Ascending aorta (tissue), 2 donors: ENCODE results near the gene UBQLN2. TPM values are rescaled to one million over a fixed set of nuclear protein-coding genes. Genes with fewer than 3 reads are reported as not detected.
"Not testable (repeated sequence)": the region's sequence is repeated elsewhere in the genome, so short reads cannot be mapped to it uniquely, and the experiment has no call there.

Experiments
- DNase-seq, 2 donors: peaks; one replicate each; pipeline ENCODE4 v3.0.0-alpha.2; 2019; ENCODE audit warnings: low spot score in 2 of 2
- H3K27ac ChIP-seq, 2 donors: fragments of 200-600 bp; sonication (generic); one replicate each; pipeline ENCODE4 v1.5.1; 2016 to 2017; ENCODE audit warnings: mild to moderate bottlenecking in 1 of 2
- H3K27me3 ChIP-seq: fragments of 200-600 bp; sonication (generic); one replicate; pipeline ENCODE4 v1.5.1; 2017
- H3K36me3 ChIP-seq, 2 donors: fragments of 200-600 bp; sonication (generic); one replicate each; pipeline ENCODE4 v1.5.1; 2016
- H3K4me1 ChIP-seq, 2 donors: fragments of 200-600 bp; sonication (generic); one replicate each; pipeline ENCODE4 v1.5.1; 2016 to 2017; ENCODE audit warnings: mild to moderate bottlenecking in 1 of 2
- H3K4me3 ChIP-seq, 2 donors: fragments of 200-600 bp; sonication (generic); one replicate each; pipeline ENCODE4 v1.5.1; 2016 to 2017; ENCODE audit warnings: mild to moderate bottlenecking in 1 of 2
- H3K9me3 ChIP-seq, 2 donors: fragments of 200-600 bp; sonication (generic); one replicate each; pipeline ENCODE4 v1.5.1; 2016
- intact Hi-C: fragments of 100-400 bp; cut with DNase I; formaldehyde crosslinking; loops from one replicate; pipeline ENCODE4 v1.15.1; 2023
- total RNA-seq: library from RNA; depleted of rRNA; stranded (reverse); fragments of >200 nt; gene quantifications from one replicate; pipeline ENCODE4 v1.1.0, GENCODE V29; 2016
- TF ChIP-seq, protein P1 (sequence below), 3 experiments: fragments of 200-600 bp in 2 of 3; fragments of 450-650 bp in 1 of 3; sonication (generic) in 2 of 3; IDR thresholded peaks; one replicate each; pipeline ENCODE4 v1.5.1; 2016 to 2019; ENCODE audit warnings: antibody characterized with exemption in 3 of 3, mild to moderate bottlenecking in 1 of 3, moderate library complexity in 1 of 3

The UBQLN2 gene
- total RNA-seq, 1 donor from 2014 or later: 23.9 TPM

- Histone ChIP-seq H3K4me1 (peaks cover 0 to 3% of the 10 kb centered on the region in 2 donors), H3K36me3 (no peaks in the 10 kb centered on the region), H3K27ac (no peak overlapping the region), H3K4me3 (no peak overlapping the region), H3K27me3 (no peaks in the 10 kb centered on the region), H3K9me3 (no peaks in the 10 kb centered on the region)
- DNase-seq: no peak
- TF ChIP-seq, protein P1, sequence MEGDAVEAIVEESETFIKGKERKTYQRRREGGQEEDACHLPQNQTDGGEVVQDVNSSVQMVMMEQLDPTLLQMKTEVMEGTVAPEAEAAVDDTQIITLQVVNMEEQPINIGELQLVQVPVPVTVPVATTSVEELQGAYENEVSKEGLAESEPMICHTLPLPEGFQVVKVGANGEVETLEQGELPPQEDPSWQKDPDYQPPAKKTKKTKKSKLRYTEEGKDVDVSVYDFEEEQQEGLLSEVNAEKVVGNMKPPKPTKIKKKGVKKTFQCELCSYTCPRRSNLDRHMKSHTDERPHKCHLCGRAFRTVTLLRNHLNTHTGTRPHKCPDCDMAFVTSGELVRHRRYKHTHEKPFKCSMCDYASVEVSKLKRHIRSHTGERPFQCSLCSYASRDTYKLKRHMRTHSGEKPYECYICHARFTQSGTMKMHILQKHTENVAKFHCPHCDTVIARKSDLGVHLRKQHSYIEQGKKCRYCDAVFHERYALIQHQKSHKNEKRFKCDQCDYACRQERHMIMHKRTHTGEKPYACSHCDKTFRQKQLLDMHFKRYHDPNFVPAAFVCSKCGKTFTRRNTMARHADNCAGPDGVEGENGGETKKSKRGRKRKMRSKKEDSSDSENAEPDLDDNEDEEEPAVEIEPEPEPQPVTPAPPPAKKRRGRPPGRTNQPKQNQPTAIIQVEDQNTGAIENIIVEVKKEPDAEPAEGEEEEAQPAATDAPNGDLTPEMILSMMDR (IDR thresholded peaks at IDR 0.05): no peak
- intact Hi-C loops: no loop called here
These were observed 9.5 kb downstream of the UBQLN2 start for GRCh38 chrX:56572975-56573374.

- Histone ChIP-seq H3K9me3 (no peaks in the 10 kb centered on the region), H3K27ac (no peak overlapping the region), H3K27me3 (no peaks in the 10 kb centered on the region), H3K36me3 (no peaks in the 10 kb centered on the region), H3K4me3 (no peak overlapping the region), H3K4me1 (no peaks in the 10 kb centered on the region)
- DNase-seq: no peak
- TF ChIP-seq, protein P1 (IDR thresholded peaks at IDR 0.05): no peak
- intact Hi-C loops: no loop called here
These were observed 11.4 kb downstream of the UBQLN2 start for GRCh38 chrX:56574861-56575260.

DNA sequence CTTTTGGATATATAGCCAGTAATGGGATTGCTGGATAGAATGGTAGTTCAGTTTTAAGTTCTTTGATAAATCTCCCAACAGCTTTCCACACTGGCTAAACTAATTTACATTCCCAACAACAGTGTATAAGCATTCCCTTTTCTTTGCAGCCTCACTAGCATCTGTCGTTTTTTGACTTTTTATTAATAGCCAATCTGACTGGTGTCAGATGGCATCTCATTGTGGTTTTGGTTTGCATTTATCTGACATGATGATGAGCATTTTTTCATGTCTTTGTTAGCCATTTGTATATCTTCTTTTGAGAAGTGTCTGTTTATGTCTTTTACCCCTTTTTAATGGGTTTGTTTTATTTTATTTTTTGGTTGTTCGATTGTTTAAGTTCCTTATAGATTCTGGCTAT is 13.3 kb downstream of the UBQLN2 start:
- TF ChIP-seq, protein P1 (IDR thresholded peaks at IDR 0.05): no peak
- H3K27ac ChIP-seq: no peak overlapping the region
- no peaks in the 10 kb centered on the region for H3K36me3 ChIP-seq
- no peak for DNase-seq
- no peaks in the 10 kb centered on the region for H3K4me1 ChIP-seq
- intact Hi-C loops: no loop called here
- H3K9me3 ChIP-seq: peaks cover 0 to 5% of the 10 kb centered on the region in 2 donors
- H3K4me3 ChIP-seq: no peak overlapping the region
- no peaks in the 10 kb centered on the region for H3K27me3 ChIP-seq

DNA sequence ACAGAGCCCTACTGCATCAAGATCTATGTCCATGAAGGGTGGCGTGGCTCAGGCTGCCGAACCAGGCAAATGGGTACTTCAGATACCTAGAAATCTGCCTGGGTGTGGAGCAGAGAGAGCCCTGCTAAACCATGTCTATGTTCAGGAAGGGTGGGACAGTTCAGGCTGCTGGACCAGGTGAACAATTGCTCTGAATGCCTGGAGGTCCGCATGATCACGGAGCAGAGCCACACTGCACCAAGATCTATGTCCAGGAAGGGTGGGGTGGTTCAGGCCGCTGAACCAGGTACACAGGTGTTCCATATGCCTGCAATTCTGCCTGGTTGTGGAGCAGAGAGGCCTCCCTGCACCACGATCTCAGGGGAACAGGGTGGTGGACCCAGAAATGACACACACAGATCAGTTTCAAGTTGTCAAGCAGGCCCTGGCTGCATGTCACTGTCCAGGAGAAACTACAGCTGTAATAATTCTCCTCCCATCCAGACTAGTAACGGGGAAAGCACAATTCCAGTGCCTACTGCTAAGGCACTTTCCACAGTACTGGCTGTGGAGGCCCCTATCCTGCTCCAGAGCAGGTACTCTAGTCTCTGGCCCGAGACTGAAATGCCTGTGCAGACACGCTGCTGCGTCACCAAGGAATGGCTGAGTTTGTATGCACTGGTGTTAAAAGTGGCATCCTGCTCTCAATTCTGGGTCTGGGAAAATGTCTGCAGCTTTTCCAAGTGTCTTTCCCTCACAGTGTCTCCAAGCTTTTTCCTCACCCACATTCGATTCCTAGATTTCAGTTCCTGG is 25.2 kb downstream of the UBQLN2 start:
- intact Hi-C loops: no loop called here
- no peaks in the 10 kb centered on the region for H3K4me1 ChIP-seq
- no peaks in the 10 kb centered on the region for H3K27me3 ChIP-seq
- H3K27ac ChIP-seq: no peak overlapping the region
- H3K9me3 ChIP-seq: peaks cover 0 to under 1% of the 10 kb centered on the region in 2 donors
- TF ChIP-seq, protein P1 (IDR thresholded peaks at IDR 0.05): no peak
- H3K4me3 ChIP-seq: no peak overlapping the region
- no peak for DNase-seq
- H3K36me3 ChIP-seq: no peaks in the 10 kb centered on the region

DNA sequence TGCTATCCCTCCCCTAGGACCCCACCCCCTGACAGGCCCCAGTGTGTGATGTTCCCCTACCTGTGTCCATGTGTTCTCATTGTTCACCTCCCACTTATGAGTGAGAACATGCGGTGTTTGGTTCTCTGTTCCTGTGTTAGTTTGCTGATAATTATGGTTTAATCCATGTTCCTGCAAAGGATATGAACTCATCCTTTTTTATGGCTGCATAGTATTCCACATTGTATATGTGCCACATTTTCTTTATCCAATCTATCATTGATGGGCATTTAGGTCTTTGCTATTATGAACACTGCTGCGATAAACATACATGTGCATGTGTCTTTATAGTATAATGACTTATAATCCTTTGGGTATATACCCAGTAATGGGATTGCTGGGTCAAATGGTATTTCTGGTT is 28.4 kb downstream of the UBQLN2 start:
- intact Hi-C loops, H3K4me1 ChIP-seq: not testable (repeated sequence)

DNA sequence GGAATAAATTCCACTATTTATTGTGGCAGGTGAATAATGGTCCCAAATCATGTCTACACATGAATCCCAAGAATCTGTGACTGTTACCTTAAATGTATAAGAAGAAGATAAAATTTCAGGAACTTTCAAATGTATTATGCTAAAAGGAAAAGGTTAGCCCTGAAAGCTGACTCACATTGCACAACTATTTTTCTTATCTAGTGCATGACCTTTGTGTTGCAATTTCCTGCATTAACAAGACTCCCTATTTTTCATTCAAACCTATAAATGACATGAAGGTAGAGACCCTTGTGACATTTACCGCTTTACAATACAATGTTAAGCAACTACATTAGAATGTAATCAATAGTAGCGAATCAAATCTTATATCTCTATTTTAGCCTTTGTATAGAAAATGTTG is 36.7 kb downstream of the UBQLN2 start:
- TF ChIP-seq, protein P1 (IDR thresholded peaks at IDR 0.05): no peak
- no peaks in the 10 kb centered on the region for H3K4me1 ChIP-seq
- H3K9me3 ChIP-seq: peaks cover 0 to 29% of the 10 kb centered on the region in 2 donors
- no peak for DNase-seq
- H3K27me3 ChIP-seq: no peaks in the 10 kb centered on the region
- H3K27ac ChIP-seq: no peak overlapping the region
- peaks cover 0 to 8% of the 10 kb centered on the region in 2 donors for H3K36me3 ChIP-seq
- intact Hi-C loops: no loop called here
- H3K4me3 ChIP-seq: no peak overlapping the region

More for the DNA sequence above, 28.4 kb downstream of the UBQLN2 start:
- not testable (repeated sequence) for H3K36me3 ChIP-seq, H3K4me3 ChIP-seq, H3K27ac ChIP-seq, H3K27me3 ChIP-seq, DNase-seq
- H3K9me3 ChIP-seq: peaks cover 0 to 13% of the 10 kb centered on the region in 2 donors
